DND-41 (cell line): ENCODE results near the gene CARS1.

Source experiments
- EZH2 ChIP-seq: IDR thresholded peaks from 3 replicates; pipeline ENCODE4 v1.6.1; 2012; ENCODE audit warnings: borderline replicate concordance, low read depth, mild to moderate bottlenecking, moderate library complexity, low read length, inconsistent platforms; ENCODE audit not compliant: severe bottlenecking
- TF ChIP-seq, protein P1 (sequence below): IDR thresholded peaks from 2 replicates; pipeline ENCODE4 v1.5.1; 2012; ENCODE audit warnings: borderline replicate concordance, low read length, moderate library complexity, mild to moderate bottlenecking; ENCODE audit not compliant: poor library complexity, severe bottlenecking; ENCODE audit errors: extremely low read depth

DNA sequence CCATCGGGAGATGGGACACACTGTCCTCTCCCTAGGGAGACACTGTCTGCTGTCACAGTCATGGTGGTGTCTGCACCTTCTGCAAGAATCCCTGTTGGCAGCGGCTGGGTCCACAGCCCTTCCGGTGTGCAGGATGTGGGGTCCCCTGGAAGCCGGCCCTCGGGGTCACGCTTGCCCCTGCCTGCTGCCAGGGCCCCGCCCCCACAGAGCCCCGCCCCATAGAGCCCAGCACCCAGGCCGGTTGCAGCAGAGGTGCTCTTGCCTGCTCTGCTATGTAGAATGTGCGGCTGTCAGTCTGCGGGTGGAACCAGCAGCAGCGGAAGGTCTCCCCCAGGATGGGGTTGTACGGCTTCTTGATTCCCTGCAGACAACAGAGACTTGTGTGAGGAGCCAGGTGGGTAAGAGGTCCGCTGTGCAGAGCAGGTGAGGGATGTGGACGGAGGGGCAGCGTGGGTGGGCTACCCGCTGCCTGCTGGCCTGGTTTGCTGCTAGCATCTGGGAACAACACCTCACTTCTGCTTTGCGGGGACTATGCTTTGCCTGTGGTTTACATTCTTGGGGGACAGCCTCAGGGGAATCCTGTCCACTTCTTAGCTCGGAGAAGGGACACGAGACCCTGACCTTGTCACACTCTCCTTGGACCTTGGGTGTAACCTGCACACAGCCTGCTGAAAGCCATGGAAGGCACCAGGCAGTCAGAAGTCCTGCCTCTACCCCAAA, 44.9 kb upstream of the CARS1 start:
- TF ChIP-seq, protein P1, sequence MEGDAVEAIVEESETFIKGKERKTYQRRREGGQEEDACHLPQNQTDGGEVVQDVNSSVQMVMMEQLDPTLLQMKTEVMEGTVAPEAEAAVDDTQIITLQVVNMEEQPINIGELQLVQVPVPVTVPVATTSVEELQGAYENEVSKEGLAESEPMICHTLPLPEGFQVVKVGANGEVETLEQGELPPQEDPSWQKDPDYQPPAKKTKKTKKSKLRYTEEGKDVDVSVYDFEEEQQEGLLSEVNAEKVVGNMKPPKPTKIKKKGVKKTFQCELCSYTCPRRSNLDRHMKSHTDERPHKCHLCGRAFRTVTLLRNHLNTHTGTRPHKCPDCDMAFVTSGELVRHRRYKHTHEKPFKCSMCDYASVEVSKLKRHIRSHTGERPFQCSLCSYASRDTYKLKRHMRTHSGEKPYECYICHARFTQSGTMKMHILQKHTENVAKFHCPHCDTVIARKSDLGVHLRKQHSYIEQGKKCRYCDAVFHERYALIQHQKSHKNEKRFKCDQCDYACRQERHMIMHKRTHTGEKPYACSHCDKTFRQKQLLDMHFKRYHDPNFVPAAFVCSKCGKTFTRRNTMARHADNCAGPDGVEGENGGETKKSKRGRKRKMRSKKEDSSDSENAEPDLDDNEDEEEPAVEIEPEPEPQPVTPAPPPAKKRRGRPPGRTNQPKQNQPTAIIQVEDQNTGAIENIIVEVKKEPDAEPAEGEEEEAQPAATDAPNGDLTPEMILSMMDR, result no peak
- TF ChIP-seq EZH2, result no peak
